ENCODE data around the gene IYD.
"Not testable (repeated sequence)": the region's sequence is repeated elsewhere in the genome, so short reads cannot be mapped to it uniquely, and the experiment has no call there.

Gene IYD

DNA sequence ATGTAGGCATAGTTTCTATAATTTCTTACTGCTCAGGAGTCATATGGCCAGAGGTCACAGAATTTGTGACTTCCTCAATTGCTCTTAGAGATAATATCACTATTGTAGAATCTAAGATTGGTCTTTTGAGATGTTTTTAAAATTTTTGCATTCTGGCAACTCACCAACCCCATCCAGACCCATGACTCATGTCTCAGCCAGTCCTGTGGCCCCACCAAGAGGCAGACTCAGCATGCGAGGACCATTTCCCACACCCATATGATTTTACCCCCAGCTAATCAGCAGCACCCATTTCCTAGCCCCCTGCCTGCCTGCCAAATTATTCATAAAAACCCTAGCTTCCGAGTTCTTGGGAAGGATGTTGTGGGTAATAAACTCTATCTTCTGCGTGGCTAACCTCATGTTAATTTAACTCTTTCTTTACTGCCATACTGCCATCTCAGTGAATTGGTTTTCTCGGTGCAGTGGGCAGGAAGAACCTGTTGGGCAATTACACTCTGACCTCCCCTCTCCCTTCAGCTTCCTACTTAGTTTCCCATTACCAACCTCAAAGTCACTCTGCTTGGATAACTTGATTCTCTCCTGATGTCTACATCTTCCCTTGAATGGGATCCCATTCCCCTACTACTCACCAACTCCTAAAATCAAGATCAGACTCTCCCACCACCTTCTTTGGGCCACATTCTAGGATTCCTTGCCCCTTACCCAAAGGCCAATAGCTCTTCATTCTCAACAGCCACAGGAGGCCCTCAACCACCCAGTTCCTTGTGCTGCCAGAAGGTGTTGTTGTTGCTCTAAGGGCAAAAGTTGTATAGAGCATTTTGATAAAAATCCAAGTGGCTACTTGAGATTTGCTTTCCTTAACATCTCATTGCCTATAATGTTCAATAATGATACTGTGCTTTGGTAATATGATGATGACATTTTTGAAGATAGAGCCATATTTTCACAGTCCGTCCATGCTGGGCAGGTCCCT is 16.2 kb upstream of the IYD start:
- no peak for DNase-seq

DNA sequence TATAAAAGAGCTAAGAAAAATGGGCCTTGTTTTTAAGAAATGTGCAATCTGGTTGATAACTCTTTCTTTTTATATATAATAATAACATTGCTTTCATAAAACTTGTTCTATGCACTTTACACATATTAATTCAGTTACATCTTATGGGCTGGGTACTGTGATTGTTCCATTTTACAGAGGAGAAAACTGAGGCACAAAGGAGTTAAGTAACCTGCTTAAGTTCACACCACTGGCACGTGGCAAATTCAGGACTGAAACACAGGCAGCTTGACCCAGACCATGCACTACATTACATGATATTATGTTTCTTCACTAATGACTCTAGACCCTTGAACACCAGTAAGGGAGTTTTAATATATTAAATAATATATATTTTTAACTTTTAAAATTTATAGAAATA is 15.4 kb upstream of the IYD start:
- no peak for DNase-seq

DNA sequence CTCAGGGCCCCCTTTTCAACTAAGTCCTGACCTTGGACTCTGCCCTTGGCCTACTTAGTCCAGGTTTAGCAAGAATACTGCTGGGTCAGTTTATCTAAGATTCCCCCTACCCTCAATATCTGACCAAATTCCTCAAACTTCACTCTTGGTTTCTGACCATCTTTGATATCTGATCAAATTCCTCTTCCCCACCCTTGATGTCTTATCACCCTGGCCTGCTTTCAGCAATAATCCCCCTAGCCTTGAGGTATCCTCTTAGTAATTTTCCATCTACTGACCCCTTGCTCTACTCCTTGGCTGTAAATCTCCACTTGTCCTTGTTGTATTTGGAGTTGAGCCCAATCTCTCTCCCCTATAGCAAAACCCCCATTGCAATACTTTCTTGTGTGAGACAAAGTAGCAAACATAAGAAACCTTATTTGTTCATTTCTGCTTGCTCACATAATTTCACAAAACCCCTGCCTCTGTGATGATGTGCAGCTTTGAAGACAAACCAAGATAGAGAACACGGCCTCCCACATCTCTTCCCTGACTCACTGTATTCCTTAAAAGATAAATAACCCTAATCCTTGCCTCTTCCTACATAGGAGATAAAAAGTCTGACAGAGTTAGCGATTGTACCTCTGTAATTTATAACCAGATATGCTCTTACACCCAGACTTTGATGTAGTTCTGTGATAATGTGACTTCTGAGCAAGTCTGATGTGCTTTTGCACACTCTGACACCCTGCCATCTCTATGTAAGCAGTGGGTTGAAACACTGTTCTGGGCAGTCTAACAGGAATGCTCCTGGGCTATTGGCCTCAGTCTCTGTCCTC is 13.8 kb upstream of the IYD start:
- DNase-seq = no peak

DNA sequence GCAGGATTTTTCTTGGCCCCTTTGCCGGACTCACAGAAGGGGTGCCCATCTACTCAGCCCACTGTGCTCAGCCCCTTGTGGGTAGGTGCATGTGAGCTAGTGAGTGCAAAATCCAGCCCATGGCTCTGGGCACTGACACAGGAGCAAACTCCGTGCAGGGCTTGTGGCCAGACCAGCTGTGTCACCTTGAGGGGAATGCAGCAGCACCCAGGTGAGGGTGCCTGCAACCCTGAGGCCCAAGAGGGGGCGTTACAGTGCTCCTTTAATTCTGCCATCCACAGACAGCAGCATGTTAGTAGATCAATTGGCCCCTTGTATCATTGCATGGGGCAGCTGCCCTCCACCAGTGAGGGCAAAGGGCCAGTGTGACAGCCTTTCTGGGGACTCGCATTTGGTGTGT is 12.9 kb upstream of the IYD start:
- DNase-seq = no peak

DNA sequence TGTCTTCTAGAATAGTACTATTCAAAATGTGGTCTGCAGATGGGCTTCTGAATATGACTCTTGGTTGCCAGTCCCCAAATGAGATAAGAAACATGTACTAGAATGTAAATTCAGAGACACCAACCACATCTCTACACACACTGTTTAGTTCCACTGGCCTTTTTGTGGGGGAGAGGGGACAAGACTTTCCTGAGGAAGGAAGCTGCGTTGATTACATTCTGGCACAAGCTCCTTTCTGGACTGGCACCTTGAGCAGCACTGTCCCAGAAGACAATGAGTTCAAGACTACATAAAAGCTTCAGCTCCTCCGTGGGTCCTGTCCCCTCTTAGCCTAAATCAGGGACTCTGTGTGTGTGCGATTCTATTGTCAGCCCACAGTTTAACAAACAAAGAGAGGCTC is 6.9 kb upstream of the IYD start:
- no peak for DNase-seq

DNA sequence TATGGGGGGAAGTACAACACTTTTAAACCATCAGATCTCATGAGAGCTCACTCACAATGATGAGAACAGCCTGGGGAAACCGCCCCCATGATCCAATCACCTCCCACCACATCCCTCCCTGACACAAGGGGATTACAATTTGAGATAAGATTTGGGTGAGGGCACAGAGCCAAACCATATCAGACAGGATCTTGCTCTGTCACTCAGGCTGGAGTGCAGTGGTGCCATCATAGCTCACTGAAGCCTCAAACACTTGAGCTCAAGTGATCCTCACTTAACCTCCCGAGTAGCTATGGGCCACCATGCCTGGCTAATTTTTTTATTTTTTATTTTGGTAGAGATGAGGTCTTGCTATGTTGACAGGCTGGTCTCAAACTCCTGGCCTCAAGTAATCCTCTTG is 5.1 kb upstream of the IYD start:
- DNase-seq = no peak

DNA sequence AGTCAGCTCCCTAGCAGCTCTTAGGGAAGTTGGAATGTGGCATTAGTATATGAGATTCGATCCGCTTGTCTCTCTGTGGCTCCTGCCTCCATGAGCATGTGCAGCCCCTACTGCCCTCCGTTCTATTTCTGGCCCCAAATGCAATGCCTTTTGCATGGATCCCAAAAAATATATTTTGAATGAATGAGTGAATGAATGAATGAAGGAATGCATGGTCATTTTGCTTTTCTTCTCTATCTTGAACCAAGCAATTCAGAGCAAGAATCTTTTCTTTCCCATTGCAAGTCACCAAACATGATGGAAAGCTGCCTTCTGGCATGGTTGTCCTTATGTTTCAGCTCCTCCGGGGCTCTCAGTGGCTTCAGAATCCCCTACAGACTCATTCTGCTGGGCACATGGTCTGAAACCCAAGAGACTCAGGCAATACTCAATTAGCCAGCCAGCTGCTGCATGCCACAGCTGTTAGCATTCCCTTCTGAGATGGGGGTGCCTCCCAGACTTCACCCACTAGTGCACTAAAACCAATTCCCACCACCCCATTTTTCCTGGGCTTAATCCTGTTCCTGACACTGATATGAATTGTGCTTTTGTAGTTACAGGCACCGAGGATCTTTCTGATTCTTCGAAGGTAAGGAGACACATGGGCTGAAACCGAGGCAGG is 2.6 kb upstream of the IYD start:
- no peak for DNase-seq

DNA sequence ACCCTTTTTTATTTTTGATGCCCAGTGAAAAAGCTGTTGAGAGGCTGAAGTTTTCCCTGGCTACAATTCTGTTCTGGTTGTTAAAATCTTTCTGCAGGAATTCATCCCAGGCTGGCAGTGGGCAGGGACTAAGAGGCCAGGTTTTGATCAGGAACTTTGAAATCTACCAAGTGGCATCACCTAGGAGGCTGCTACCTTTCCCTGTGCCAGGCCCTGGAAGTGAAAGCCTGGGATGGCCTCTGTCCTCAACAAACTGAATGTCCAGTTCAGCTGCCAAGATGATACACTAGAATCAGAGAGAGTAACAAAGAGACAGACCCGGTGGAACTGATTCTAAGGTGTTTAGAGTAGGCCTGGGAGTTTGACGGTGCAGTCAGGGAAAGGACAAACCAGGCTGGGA is 596 bp downstream of the IYD start:
- no peak for DNase-seq

DNA sequence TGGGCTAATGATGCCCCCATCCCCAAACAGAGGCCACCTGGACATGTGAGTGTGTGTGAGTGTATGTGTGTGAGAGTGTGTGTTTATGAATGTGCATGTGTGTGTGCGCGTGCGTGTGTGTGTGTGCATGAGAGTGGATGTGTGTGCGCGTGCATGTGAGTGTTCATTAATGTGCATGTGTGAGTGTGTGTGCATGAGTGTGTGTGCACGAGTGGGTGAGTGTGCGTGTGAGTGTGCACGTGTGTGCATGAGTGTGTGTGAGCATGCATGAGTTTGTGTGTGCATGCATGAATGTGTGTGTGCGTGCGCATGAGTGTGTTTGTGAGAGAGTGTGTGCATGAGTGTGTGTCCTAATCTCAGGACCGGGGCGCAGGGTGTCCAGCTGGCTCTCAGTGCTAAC is 1.3 kb downstream of the IYD start:
- no peak for DNase-seq

DNA sequence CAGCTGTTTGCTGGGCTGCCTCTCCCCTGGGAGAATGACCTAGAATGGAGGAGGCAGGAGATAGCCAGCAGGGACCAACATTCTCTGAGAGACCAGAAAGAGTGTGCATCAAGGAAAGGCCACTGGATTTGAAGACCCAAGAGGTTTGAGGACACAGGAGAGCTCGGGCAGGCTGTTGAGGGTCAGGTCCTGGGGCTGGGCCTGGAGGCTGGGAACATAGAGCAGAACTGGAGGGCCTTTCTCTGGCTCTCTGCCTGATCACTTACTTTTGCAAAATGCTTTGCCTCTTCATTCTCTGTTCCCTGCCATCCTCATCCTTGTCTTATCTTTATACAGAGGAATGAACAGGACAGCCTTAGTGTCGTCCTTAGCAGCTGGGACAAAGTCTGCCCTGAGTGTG is 2.5 kb downstream of the IYD start:
- DNase-seq = no peak

DNA sequence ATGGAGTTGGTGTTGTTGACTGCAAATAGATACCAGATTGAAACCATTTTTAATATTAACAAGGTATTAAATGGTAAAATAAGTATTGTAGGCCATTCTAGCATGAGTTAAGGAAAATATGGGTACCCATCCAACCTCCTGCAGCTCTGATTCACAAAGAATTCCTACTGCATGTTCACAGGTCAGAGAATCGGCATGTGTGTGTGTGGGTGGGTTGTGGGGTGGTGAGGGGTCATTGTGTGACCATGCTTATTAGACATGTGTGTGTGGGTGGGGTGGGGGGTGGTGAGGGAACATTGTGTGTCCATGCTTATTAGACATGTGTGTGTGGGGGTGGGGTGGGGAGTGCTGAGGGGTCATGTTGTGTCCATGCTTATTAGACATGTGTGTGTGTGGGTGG is 3.2 kb downstream of the IYD start:
- DNase-seq = no peak

DNA sequence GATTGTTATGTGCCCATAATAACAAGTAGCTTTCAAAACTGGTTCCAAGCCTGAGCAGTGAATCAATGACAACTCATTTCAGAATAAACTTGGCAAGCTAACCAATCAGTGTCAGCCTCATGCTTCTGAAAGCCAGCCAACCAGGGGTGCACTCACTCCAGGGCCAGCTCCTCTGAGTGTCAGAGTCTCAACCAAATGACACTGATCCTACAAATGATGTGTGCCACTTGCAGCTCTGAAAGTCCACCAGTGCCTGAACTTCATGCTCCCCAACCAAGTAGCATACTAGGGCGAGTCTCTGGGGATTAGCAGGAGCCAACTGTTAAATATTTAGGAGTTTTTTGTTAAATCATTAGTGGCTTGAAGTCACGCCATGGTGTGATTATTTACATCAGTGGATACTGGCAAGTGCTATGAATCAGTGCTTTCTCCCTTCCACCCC is 4.5 kb downstream of the IYD start:
- DNase-seq = no peak

DNA sequence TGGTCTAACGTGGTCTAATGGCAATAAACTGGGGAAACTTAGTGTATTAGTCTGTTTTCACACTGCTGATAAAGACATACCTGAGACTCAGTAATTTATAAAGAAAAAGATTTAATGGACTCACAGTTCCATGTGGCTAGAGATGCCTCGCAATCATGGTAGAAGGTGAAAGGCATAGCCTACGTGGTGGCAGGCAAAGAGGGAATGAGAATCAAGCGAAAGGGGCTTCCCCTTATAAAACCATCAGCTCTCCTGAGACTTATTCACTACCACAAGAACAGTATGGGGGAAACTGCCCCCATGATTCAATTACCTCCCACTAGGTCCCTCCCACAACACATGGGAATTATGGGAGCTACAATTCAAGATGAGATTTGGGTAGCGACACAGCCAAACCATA is 5.5 kb downstream of the IYD start:
- not testable (repeated sequence) for DNase-seq

DNA sequence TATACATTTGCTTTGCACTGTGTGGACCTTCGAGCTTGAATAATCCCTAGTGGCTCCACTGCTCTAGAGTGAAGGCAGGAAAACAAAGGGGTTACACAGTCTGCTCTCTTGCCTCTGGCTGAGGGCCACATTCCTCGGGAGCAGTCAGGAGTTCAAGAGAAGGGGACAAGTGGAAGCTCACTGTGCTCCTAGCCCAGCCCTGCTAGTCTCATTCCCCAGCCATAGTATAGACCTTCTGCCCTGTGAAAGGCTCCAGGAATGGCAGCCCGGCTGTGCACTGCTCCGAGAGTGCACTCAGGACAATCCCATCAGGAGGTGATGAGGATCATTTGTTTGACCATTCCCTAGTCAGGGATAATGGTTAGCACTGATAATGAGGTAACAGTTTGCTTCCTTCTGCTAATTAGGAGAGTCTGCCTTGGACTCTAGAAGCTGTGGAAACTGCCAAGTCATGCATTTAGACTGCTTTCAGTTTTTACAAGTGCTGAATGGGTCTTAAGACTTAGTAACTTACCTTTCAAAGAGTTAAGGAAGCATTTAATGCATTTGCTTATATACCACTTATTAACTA is 8.5 kb downstream of the IYD start:
- DNase-seq = no peak

DNA sequence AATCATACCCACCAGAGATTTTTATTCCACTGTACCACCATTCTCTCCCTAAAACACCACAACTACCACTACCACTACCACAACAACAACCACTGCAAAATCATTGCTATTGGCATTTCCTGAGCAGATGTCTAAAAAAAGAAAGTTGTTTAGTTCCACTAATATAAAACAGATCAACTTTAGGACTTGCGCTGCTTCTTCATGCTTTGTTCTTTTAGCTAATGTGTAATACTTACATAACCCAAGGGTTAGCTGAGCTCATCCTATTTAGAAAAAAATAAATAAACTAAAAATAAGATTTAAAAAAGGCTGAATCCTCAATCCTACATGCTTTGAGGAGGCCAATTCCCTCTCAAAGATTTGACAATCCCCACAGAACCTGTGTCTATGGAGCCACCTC is 11.4 kb downstream of the IYD start:
- DNase-seq = no peak

DNA sequence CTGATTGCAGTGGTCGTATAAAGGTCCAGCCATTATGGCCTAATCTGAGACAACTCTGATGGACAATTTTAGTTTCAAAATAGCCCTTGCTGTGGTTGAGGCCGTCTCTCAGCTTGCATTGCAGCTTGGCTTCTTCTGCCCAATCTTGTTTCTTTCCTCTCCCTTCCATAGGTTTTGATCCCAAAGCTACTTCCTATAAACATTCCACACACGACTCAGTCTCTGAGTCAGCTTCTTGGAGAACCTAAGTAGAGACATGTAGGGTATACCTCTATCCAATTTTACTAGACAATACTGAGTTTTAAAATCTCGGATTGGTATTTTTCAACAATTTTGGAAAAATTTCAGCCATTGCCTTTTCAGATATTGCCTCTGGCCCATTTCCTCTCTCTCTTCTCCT is 13.4 kb downstream of the IYD start:
- DNase-seq = no peak

DNA sequence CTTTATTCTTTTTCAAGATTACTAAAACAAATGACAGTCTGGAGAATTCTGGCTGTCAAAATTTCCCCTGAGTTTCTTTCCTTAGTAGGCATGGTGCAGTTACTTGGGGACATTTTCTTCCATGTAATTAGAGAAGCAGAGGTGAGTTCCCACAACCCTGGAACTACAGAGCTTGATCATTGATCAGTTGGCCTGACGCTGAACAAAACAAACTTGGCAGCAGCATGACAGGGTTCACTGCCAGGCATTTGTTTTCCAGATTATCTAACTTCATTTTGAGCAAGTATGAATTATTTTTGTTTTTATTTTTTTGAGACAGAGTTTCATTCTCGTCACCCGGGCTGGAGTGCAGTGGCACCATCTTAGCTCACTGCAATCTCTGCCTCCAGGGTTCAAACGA is 22.6 kb downstream of the IYD start:
- no peak for DNase-seq

DNA sequence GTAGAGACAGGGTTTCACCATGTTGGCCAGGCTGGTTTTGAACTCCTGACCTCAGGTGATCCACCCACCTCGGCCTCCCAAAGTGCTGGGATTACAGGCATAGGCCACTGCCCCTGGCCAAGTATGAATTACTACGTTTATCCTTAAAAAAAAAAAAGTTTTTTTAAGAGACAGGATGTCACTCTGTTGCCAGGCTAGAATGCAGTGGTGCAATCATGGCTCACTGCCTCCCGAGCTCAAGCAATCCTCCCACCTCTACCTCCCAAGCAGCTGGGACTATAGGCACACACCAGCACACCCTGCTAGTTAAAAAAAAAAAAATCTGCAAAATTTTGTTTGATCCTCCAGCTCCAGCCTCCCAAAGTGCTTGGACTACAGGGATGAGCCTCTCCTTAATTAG is 23.1 kb downstream of the IYD start:
- no peak for DNase-seq

DNA sequence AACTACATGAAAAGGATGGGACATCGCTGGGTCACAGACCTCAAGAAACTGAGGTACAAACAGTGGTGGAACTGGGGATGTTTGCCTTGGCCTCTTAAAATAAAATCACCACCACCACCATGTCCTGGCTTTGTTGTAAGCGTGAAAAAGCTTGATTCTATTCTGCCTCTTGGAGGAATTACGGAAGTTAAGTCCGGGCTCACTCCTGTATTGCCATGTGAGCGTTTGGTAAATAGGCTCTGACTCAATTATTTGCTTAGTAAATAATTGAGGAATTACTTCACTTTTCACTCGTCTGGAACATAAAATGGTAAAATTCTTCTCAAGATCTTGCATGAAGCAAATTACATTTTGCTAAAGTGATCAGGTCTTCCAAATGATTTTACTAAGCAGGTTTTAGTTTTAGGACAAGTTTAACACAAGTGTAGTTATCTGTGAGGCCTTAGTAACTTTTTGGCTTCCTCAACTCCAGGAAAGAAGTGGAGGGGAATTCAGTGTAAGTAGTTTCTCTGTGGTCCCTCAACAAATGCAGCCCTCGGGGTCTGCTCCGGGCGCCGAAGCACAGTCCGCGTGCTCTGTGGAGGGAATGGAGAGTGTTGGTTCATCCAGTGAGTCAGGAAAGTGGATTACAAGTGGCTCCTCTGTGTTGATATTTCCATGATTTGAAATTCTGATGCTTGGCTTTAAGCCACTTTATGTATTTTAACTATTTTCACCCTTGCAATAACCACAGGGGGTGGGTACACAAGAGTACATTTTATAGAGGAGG is 23.8 kb downstream of the IYD start:
- no peak for DNase-seq

DNA sequence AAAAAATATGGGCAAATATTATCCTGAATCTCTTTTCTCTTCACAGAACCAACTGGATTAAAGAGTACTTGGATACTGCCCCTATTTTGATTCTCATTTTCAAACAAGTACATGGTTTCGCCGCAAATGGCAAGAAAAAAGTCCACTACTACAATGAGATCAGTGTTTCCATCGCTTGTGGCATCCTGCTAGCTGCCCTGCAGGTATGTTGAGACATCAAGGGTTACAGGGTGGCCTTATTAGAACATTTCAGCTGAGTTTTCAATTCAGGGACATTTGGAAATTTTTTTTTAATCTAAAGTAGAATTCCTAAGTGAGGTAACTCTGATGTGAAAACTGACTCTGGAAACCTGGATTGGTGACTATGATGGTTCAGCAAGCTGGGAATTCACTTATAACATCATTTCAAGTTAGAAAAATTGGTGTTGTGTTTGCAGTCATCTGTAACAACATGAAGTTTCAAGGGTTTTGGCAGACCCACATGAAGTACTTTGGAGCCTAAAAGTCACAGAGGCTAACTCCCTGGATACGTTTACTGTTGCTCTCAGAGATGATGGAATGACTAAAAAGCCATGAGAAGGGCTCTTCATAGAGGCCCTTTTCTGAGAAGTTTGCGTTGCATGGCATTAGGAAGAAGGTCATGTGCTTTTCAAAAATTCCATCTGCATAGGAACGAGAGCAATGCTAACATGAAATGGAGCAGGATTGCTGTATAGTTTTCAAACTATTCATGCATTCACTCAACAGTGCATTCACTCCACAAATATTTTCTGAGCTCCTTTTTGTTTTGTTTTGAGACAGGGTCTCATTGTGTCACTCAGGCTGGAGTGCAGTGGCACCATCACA is 25.5 kb downstream of the IYD start:
- DNase-seq = no peak

DNA sequence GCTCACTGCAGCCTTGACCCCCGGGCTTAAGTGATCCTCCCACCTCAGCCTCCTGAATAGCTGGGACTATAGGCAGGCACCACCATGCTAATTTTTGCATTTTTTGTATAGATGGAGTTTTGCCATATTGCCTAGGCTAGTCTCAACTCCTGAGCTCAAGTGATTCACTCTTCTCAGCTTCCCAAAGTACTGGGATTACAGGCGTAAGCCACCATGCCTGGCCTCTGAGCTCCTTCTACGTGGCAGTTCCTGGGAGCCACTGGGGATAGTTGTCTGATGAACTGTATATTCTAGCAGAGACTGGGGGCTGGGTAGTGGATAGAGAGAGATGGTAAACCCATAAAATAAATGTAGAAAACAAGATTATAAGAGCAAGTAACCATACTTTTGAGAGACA is 26.1 kb downstream of the IYD start:
- no peak for DNase-seq

All from NCI-H1092 treated with DMSO at 0.1 percent for 48 hours (cell line).